Muscle of leg (tissue), 11 donors: Measurements from ENCODE around the gene F12. TPM values are rescaled to one million over a fixed set of nuclear protein-coding genes. Genes with fewer than 3 reads are reported as not detected.

Experiments used
- DNase-seq: peaks from one replicate; pipeline ENCODE4 v3.0.0; 2013
- H3K27ac ChIP-seq: one replicate; pipeline ENCODE4 v1.5.1; 2013; ENCODE audit warnings: mild to moderate bottlenecking, low read length, control low read depth
- H3K27me3 ChIP-seq: one replicate; pipeline ENCODE4 v1.6.1; 2013; ENCODE audit warnings: low read length; ENCODE audit not compliant: control insufficient read depth, insufficient read depth
- H3K36me3 ChIP-seq: one replicate; pipeline ENCODE4 v1.6.1; 2013; ENCODE audit warnings: low read length; ENCODE audit not compliant: control insufficient read depth, insufficient read depth
- H3K4me1 ChIP-seq: one replicate; pipeline ENCODE4 v1.6.1; 2013; ENCODE audit warnings: low read length; ENCODE audit not compliant: control insufficient read depth, insufficient read depth
- H3K4me3 ChIP-seq: one replicate; pipeline ENCODE4 v1.5.1; 2013; ENCODE audit warnings: low read length, control low read depth
- H3K9me3 ChIP-seq: replicated peaks from 2 replicates; pipeline ENCODE4 v1.6.1; 2013; ENCODE audit warnings: low read depth, low read length; ENCODE audit not compliant: control insufficient read depth
- WGBS: methylation state at CpG from one replicate; pipeline ENCODE4 v1.1.5; 2013; ENCODE audit warnings: missing lambda C conversion rate; ENCODE audit not compliant: insufficient coverage; 5-methylcytosine and 5-hydroxymethylcytosine counted together
- polyA plus RNA-seq, 8 donors: library from polyadenylated mRNA; unstranded; fragments of 120-200 nt; gene quantifications; one replicate each; pipeline versions ENCODE4 v1.2.1 to v1.2.3, GENCODE V29; 2013; ENCODE audit warnings: inconsistent platforms in 1 of 8, low replicate concordance in 1 of 8; ENCODE audit not compliant: insufficient read length in 8 of 8, insufficient read depth in 1 of 8
- total RNA-seq: library from RNA; stranded (reverse); fragments of 120-200 nt; gene quantifications from one replicate; pipeline ENCODE4 v1.2.4, GENCODE V29; 2013

The F12 gene
- total and polyA plus RNA-seq, 9 donors: 0.14 to 1.0 (median 0.44) TPM; not detected in 1

GRCh38 chr5:177373806-177374205, 35.6 kb downstream of the F12 start:
- DNase-seq: no peak
- Histone ChIP-seq H3K36me3 (no peaks in the 10 kb centered on the region), H3K9me3 (no peaks in the 10 kb centered on the region), H3K4me1 (peaks cover 33% of the 10 kb centered on the region), H3K4me3 (no peak overlapping the region), H3K27me3 (no peaks in the 10 kb centered on the region), H3K27ac (no peak overlapping the region)
- WGBS: 55% methylated on average over 6 of the region's 6 CpGs

- Histone ChIP-seq H3K36me3 (no peaks in the 10 kb centered on the region), H3K27ac (no peak overlapping the region), H3K27me3 (no peaks in the 10 kb centered on the region), H3K4me3 (no peak overlapping the region), H3K4me1 (peaks cover 41% of the 10 kb centered on the region), H3K9me3 (no peaks in the 10 kb centered on the region)
- 87% methylated on average over 5 of the region's 6 CpGs for WGBS
- no peak for DNase-seq
These were observed 36.5 kb downstream of the F12 start for GRCh38 chr5:177372910-177373309.

- peak overlapping the region; percentile 55 for H3K27ac ChIP-seq
These were observed 37.1 kb downstream of the F12 start for GRCh38 chr5:177372034-177372896.

GRCh38 chr5:177371120-177372033, 38.0 kb downstream of the F12 start:
- H3K27me3 ChIP-seq: no peaks in the 10 kb centered on the region
- peak overlapping the region; percentile 43 for H3K4me3 ChIP-seq
- H3K4me1 ChIP-seq: peaks cover 56% of the 10 kb centered on the region
- no peaks in the 10 kb centered on the region for H3K36me3 ChIP-seq
- H3K9me3 ChIP-seq: no peaks in the 10 kb centered on the region
- no peak for DNase-seq
- H3K27ac ChIP-seq: peak overlapping the region; percentile 55
- 58% methylated on average over 23 of the region's 26 CpGs for WGBS

More at GRCh38 chr5:177372034-177372896, 37.1 kb downstream of the F12 start:
- WGBS: 62% methylated on average over 5 of the region's 12 CpGs
- H3K27me3 ChIP-seq: no peaks in the 10 kb centered on the region
- peaks cover 48% of the 10 kb centered on the region for H3K4me1 ChIP-seq
- H3K9me3 ChIP-seq: no peaks in the 10 kb centered on the region
- no peaks in the 10 kb centered on the region for H3K36me3 ChIP-seq
- DNase-seq: peak; percentile 38
- no peak overlapping the region for H3K4me3 ChIP-seq

- DNase-seq: peak; percentile 92
- Histone ChIP-seq H3K4me1 (peaks cover 64% of the 10 kb centered on the region), H3K27me3 (no peaks in the 10 kb centered on the region), H3K36me3 (no peaks in the 10 kb centered on the region), H3K27ac (peak overlapping the region; percentile 88), H3K4me3 (peak overlapping the region; percentile 43), H3K9me3 (no peaks in the 10 kb centered on the region)
- WGBS: 14% methylated on average over 22 of the region's 42 CpGs
These were observed 38.8 kb downstream of the F12 start for GRCh38 chr5:177370488-177371119.

GRCh38 chr5:177369645-177370440, 39.5 kb downstream of the F12 start:
- H3K4me1 ChIP-seq: peaks cover 65% of the 10 kb centered on the region

GRCh38 chr5:177368869-177369644, 40.3 kb downstream of the F12 start:
- Histone ChIP-seq H3K27ac (peak overlapping the region; percentile 10), H3K4me3 (no peak overlapping the region), H3K27me3 (no peaks in the 10 kb centered on the region), H3K36me3 (no peaks in the 10 kb centered on the region), H3K9me3 (no peaks in the 10 kb centered on the region), H3K4me1 (peaks cover 65% of the 10 kb centered on the region)
- DNase-seq: peak; percentile 37
- 91% methylated on average over 4 of the region's 5 CpGs for WGBS

More at GRCh38 chr5:177369645-177370440, 39.5 kb downstream of the F12 start:
- Histone ChIP-seq H3K27me3 (no peaks in the 10 kb centered on the region), H3K9me3 (no peaks in the 10 kb centered on the region), H3K27ac (peak overlapping the region; percentile 88), H3K36me3 (no peaks in the 10 kb centered on the region), H3K4me3 (no peak overlapping the region)
- peak; percentile 61 for DNase-seq
- WGBS: 52% methylated on average over 9 of the region's 11 CpGs

GRCh38 chr5:177367981-177368868, 41.1 kb downstream of the F12 start:
- Histone ChIP-seq H3K27ac (no peak overlapping the region), H3K4me3 (no peak overlapping the region), H3K4me1 (peaks cover 69% of the 10 kb centered on the region), H3K9me3 (no peaks in the 10 kb centered on the region), H3K36me3 (no peaks in the 10 kb centered on the region), H3K27me3 (peaks cover 5% of the 10 kb centered on the region)
- WGBS: 76% methylated on average over 28 of the region's 29 CpGs
- DNase-seq: no peak
